Activated CD4-positive, alpha-beta T cell treated with anti-CD3 and anti-CD28 coated beads, Interleukin-10, Interleukin-2, amounts not matched to agents 100 ng/mL and 50 ng/mL, durations not matched to agents 16 hours and 8 hours (primary cell): ENCODE measurements around the gene SPIB.
"Not testable (repeated sequence)": the region's sequence is repeated elsewhere in the genome, so short reads cannot be mapped to it uniquely, and the experiment has no call there.

Experiments used
- DNase-seq: peaks from one replicate; pipeline ENCODE4 v3.0.0-alpha.2; 2020

The SPIB gene

GRCh38 chr19:50447053-50447452, 28.3 kb downstream of the SPIB start:
- no peak for DNase-seq

DNA sequence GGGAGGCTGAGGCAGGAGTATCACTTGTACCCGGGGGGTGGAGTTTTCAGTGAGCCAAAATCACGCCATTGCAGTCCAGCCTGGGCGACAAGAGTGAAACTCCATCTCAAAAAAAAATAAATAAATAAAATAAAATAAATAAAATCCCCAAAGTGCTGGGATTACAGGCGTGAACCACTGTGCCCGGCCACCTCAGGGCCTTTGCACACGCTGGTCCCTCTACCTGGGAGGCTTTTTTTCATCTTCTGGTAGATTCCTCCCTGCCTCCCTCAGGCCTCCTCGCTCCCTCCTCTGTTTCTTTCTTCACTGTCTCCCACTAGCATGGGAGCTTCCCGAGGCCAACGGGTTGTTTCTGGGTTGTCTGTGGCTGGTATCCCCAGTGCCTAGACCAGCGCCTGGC, 29.0 kb downstream of the SPIB start:
- DNase-seq, result no peak

- DNase-seq, result no peak
These were observed 30.6 kb downstream of the SPIB start for GRCh38 chr19:50449236-50449899.

DNA sequence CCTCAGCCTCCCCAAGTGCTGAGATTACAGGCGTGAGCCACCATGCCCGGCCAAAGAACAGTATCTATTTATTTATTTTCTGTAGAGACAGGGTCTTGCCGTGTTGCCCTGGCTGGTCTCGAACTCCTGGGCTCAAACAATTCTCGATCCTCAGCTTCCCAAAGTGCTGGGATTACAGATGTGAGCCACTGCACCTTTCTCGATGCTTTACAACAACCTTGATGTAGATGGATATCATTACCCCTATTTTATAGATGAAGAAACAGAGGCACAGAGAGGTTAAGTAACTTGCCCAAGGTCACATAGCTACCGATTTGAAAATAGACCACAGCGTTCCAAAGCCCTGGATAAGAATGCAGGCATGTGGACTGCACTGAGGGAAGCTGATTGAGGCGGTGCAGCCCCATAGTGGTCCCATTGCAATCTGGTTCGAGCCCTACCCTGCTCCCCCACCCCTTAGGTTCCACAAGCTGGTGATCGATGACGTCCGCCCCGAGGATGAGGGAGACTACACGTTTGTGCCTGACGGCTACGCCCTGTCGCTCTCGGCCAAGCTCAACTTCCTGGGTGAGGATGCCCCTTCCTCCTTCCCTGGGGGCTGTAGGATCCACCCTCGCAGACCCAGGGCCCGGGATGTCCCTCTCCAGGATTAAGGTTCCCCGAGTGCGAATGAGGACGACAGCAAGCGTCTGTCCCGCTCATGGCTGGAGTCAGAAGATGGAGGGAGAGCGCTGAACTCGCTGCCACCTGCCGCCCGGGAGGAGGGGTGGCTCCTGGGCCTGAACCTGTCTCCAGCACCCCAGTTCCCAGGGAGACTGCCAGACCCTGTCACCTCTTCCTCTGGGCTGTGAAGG, 31.9 kb downstream of the SPIB start:
- DNase-seq, result no peak

DNA sequence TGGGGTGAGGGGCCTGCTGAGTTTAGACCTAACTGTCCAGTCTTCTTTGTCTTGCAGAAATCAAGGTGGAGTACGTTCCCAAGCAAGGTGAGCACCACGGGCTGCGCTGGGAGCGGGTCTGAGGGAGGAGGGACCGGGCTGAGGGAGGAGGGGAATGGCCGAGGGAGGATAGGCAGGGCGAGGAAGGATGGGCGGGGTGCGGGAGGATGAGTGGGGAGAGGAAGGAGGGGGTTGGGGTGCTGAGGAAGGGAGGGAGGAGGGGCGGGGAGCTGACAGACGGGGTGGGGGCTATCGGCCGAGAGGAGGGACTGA, 32.4 kb downstream of the SPIB start:
- DNase-seq, result no peak

DNA sequence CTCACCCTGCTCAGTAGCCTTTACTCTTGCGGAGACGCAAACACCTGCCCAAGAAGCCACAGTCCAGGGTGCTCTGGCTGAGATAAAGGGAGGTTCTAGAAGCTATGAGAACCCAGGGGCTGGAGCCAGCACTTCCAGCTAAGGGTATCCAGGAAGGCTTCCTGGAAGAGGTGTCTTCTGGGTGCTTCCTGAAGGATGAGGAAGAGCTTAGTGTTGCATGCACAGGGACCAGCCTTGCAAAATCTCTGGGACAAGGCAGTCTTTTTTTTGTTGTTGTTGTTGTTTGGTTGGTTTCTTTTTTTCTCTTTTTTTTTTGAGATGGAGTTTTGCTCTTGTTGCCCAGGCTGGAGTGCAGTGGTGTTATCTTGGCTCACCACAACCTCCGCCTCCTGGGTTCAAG, 34.5 kb downstream of the SPIB start:
- DNase-seq, result no peak

- no peak for DNase-seq
These were observed 37.3 kb downstream of the SPIB start for GRCh38 chr19:50455992-50456391.

DNA sequence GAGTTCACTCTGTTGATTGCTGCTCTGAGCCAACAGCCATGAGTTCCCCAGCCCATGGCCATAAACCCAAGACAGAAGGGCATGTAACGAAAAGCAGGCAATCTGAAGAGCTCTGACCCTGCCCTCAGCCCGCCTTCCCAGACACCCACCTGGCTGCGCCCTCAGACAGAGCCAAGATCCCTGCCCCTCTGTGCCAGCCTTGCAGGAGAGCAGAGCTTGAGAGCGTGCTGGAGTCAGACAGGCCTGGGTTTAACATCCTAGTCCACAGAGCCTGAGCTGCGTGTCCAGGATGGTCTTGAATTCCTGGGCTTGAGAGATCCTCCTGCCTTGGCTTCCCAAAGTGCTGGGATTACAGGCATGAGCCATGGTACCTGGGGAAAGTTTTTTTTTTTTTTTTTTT, 38.6 kb downstream of the SPIB start:
- DNase-seq, result no peak

DNA sequence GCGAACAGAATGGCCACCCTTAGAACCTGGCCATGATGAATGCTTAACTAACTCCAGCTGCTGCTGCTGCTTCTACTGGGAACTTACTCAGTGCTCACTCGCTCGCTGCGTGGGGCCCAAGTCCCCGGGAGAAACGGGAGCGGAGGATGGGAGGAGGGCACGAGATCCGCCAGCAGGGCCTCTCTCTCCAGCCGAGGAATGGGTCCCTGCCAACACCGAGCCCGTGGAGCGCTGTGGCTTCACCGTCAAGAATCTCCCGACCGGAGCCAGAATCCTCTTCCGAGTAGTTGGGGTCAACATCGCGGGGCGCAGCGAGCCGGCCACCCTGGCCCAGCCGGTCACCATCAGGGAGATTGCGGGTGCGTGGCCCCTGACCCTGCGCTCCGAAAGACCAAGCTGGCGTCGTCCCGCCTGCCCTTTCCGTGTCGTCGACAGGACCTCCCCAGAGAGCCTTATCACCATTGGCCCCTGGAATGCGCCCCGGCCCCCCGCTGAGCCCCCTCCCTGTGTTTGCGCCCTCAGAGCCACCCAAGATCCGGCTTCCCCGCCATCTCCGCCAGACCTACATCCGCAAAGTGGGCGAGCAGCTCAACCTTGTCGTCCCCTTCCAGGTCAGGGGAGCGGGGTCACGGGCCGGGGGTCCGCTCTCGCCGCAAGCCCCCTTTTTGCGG, 39.8 kb downstream of the SPIB start:
- no peak for DNase-seq

GRCh38 chr19:50459067-50459456, 40.3 kb downstream of the SPIB start:
- no peak for DNase-seq

GRCh38 chr19:50459638-50460037, 40.9 kb downstream of the SPIB start:
- DNase-seq, result no peak

DNA sequence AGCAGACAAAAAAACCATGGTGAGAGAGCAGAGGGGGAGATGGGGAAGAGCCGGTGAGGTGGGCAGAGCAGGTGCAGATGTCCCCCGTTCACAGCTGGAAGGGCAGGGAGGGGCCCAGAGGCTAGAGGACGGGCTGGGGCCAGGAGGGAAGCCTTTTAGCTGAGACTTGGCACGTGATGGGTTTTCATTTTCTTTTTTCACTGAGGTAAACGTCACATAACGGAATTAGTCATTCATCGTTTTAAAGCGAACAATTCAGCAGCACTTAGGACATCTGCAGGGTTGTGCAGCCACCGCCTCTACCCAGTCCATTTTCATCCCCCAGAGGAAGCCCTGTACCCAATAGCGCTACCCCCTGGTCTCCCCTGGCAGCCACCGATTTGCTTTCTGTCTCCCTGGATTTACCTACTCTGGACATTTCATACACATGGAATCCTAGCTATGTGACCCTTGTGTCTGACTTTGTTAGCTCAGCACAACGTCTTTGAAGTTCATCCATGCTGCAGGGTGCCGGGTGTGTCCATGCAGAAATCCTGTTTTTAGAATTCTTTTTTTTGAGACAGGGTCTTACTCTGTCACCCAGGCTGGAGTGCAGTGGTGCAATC, 41.5 kb downstream of the SPIB start:
- peak; percentile 70 for DNase-seq

GRCh38 chr19:50461066-50461875, 42.5 kb downstream of the SPIB start:
- peak; percentile 80 for DNase-seq

DNA sequence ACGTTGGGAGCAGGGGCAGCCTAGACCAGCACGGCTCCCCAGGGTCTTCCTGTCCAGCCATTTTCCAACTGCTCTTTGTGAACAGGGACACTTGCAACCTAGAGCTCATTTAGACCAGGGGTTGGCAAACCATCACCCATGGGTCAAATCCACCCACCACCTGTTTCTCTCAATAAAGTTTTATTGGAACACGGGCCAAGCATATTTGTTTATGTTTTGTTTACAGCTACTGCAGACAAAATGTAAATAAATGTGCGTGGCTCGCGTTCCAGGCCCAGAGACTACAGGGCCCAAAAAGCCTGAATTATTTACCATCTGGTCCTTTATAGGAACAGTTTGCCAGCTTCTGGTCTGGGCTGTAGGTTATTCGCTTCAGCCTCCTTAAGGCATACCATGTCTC, 44.2 kb downstream of the SPIB start:
- no peak for DNase-seq

DNA sequence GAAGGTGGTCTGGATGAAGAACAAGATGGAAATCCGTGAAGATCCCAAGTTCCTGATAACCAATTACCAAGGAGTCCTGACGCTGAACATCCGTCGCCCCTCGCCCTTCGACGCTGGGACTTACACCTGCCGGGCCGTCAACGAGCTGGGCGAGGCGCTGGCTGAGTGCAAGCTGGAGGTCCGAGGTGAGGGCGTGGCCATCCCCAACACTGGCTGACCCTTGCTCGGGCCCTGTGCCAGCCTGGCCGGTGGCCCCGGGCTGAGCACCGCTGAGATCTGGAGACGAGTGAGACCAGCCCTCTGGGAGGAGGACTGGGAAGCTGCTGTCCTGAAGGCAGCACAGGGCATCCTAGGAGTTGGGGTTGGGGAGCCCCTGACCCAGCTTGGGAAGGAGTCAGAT, 45.6 kb downstream of the SPIB start:
- DNase-seq, result no peak

- no peak for DNase-seq
These were observed 46.3 kb downstream of the SPIB start for GRCh38 chr19:50465000-50465399.

DNA sequence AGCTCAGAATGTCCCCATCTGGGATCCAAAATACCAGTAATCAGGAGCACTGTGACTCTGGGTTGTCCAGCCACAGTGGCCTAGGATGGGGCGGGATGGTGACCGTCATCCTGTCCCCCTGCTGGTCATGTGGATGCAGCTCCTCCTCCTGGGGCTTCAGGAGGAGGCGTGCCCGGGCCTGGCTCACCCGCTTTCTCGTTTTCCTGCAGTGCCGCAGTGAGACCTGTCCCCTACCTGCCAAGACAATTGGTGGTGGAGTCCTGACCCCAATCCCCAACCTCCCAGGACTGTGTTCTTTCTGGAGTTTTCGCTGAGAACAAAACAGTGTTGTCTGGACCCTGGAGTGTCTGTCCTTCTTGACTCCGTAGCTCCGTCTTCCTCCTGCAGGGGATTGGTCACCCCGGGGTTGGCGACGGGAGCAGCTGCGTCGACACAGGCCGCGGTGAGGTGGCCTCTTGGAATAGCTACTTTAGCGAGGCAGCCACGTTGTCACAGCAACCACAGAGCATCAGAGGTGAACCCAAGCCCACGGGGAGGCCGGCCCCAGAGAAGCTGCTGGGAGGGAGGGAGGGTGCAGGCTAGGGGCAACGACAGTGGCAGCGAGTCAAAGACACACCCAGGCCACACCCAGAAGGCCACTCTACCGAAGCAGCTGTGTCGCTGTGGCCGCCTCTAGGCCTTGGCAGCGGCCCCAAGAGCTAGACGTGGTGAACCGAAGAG, 47.4 kb downstream of the SPIB start:
- DNase-seq, result no peak

- DNase-seq, result no peak
These were observed 47.9 kb downstream of the SPIB start for GRCh38 chr19:50466706-50467039.

DNA sequence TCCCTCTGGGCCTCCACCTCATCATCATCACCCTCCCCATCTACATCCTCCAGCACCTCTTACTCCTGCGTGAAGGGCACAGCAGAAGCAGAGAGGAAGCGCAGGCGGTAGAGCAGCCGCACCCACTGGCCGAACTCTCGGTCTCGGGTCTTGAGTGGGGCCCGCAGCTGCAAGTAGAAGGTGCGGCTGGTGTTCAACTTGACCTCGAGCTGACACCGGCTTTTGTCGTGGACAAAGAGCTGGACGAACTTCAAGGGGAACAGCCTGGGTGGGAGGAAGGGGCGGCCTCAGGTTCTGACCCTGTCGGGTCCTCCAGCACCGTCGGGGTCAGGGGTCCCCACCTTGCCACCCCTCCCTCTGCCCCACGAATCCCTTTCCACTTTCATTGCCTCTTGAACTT, 48.8 kb downstream of the SPIB start:
- DNase-seq, result no peak

DNA sequence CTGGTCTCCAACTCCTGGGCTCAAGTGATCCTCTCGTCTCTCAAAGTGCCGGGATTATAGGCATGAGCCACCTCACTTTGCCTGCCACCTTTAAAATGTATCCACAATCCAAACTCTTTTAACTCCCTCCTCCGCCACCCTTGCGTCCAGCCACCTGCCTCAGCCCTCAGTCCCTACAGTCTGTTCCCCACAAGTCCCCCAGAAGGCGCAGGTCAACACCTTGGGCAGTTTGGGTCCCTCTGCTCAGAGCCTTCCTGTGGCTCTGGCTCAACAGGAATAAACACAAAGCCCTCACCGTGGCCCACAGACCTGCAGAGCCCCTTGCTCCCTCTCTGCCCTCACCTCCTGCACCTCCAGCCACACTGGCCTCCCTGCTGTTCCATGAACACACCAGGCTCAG, 50.1 kb downstream of the SPIB start:
- no peak for DNase-seq

DNA sequence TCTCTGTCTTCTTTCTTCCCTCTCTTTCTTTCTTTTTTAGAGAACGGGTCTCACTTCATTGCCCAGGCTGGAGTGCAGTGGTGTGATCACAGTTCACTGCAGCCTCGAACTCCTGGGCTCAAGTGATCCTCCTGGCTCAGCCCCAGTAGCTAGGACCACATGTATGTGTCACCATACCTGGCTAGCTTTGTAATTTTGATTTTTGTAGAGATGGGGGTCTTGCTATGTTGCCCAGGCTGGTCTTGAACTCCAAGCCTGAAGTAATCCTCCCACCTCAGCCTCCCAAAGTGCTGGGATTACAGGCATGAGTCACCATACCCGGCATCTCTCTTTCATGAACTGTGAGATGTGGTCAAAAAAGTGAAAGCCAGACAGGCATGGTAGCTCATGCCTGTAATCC, 54.6 kb downstream of the SPIB start:
- not testable (repeated sequence) for DNase-seq

GRCh38 chr19:50475101-50475568, 56.4 kb downstream of the SPIB start:
- DNase-seq, result no peak
